ENCODE data around the gene KDM6A. TPM values are rescaled to one million over a fixed set of nuclear protein-coding genes. Genes with fewer than 3 reads are reported as not detected.

Gene KDM6A
- total RNA-seq, 1 donor from 2014 or later: 14.4 TPM

GRCh38 chrX:45006002-45006800, 133.2 kb downstream of the KDM6A start:
- Mint-ChIP-seq H3K4me1 (ENCODE audit: low read depth) (peaks cover 36% of the 10 kb centered on the region), H3K9me3 (ENCODE audit: low read depth) (peaks cover 7% of the 10 kb centered on the region), H3K27ac (ENCODE audit: unreplicated experiment) (no peak overlapping the region), H3K27me3 (ENCODE audit: low read depth) (no peaks in the 10 kb centered on the region), H3K4me3 (ENCODE audit: unreplicated experiment) (no peak overlapping the region), H3K36me3 (ENCODE audit: low read depth) (peaks cover 2% of the 10 kb centered on the region)
- no peak for DNase-seq (ENCODE audit: low spot score)
- no peak for TF ChIP-seq CTCF (IDR thresholded peaks at IDR 0.05)

- H3K27me3 Mint-ChIP-seq (ENCODE audit: low read depth): no peaks in the 10 kb centered on the region
- H3K36me3 Mint-ChIP-seq (ENCODE audit: low read depth): peaks cover 2% of the 10 kb centered on the region
- no peak for DNase-seq (ENCODE audit: low spot score)
- peaks cover 26% of the 10 kb centered on the region for H3K4me1 Mint-ChIP-seq (ENCODE audit: low read depth)
- H3K4me3 Mint-ChIP-seq (ENCODE audit: unreplicated experiment): no peak overlapping the region
- no peak overlapping the region for H3K27ac Mint-ChIP-seq (ENCODE audit: unreplicated experiment)
- TF ChIP-seq CTCF (IDR thresholded peaks at IDR 0.05): no peak
- H3K9me3 Mint-ChIP-seq (ENCODE audit: low read depth): peaks cover 7% of the 10 kb centered on the region
Observed at GRCh38 chrX:45007598-45007997, 134.6 kb downstream of the KDM6A start.

GRCh38 chrX:45009371-45010000, 136.5 kb downstream of the KDM6A start:
- DNase-seq (ENCODE audit: low spot score): no peak
- peaks cover 14% of the 10 kb centered on the region for H3K4me1 Mint-ChIP-seq (ENCODE audit: low read depth)
- no peak overlapping the region for H3K4me3 Mint-ChIP-seq (ENCODE audit: unreplicated experiment)
- H3K9me3 Mint-ChIP-seq (ENCODE audit: low read depth): peaks cover 7% of the 10 kb centered on the region
- TF ChIP-seq CTCF (IDR thresholded peaks at IDR 0.05): no peak
- H3K27ac Mint-ChIP-seq (ENCODE audit: unreplicated experiment): no peak overlapping the region
- H3K36me3 Mint-ChIP-seq (ENCODE audit: low read depth): peaks cover 2% of the 10 kb centered on the region
- H3K27me3 Mint-ChIP-seq (ENCODE audit: low read depth): no peaks in the 10 kb centered on the region

GRCh38 chrX:45011131-45011530, 138.1 kb downstream of the KDM6A start:
- H3K4me1 Mint-ChIP-seq (ENCODE audit: low read depth): peaks cover 14% of the 10 kb centered on the region
- DNase-seq (ENCODE audit: low spot score): no peak
- H3K27me3 Mint-ChIP-seq (ENCODE audit: low read depth): no peaks in the 10 kb centered on the region
- no peak overlapping the region for H3K27ac Mint-ChIP-seq (ENCODE audit: unreplicated experiment)
- TF ChIP-seq CTCF (IDR thresholded peaks at IDR 0.05): no peak
- H3K36me3 Mint-ChIP-seq (ENCODE audit: low read depth): peaks cover 2% of the 10 kb centered on the region
- H3K4me3 Mint-ChIP-seq (ENCODE audit: unreplicated experiment): no peak overlapping the region
- peaks cover 7% of the 10 kb centered on the region for H3K9me3 Mint-ChIP-seq (ENCODE audit: low read depth)

- Mint-ChIP-seq H3K36me3 (ENCODE audit: low read depth) (no peaks in the 10 kb centered on the region), H3K4me3 (ENCODE audit: unreplicated experiment) (no peak overlapping the region), H3K27ac (ENCODE audit: unreplicated experiment) (no peak overlapping the region), H3K4me1 (ENCODE audit: low read depth) (peaks cover 14% of the 10 kb centered on the region), H3K27me3 (ENCODE audit: low read depth) (no peaks in the 10 kb centered on the region), H3K9me3 (ENCODE audit: low read depth) (peaks cover 3% of the 10 kb centered on the region)
- TF ChIP-seq CTCF (IDR thresholded peaks at IDR 0.05): no peak
- DNase-seq (ENCODE audit: low spot score): no peak
Observed at GRCh38 chrX:45011597-45011996, 138.6 kb downstream of the KDM6A start.

Data from chondrocyte (in vitro differentiated cells).